HG03064 (cell line): Measurements from ENCODE around the gene PODNL1.

Experiments
- ATAC-seq: cut with Tn5 transposase; IDR thresholded peaks from one replicate; pipeline ENCODE4 v1.9.1; 2021; ENCODE audit warnings: low read depth; ENCODE audit not compliant: unreplicated experiment

The PODNL1 gene

DNA sequence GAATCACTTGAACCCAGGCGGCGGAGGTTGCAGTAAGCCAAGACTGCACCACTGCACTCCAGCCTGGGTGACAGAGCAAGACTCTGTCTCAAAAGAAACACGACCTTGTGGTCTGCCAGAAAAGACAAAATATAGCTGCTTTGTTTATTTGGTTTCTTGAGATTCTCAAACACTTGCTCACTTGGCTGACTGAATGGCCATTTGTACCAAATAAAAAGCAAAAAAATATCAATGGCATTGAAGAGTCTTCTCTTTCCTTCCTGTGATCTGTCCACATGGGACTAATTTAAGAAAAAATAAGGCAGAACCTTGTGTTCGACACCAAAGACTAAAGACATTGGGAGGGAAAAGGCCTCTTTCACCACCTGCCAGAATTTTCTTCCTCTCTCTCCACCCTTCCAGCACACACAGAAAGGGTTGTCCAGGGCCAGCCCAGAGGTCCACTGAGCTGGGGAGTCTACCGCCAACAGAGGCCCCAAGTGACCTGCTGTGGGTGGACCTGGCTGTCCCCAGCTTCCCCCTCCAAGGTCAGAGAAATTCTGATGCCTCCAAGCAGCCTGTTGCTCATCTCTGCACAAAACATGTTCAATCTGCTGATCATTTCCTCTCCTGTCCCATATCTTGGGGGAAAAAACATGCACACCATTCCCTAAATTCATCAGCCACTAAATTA, 38.2 kb downstream of the PODNL1 start:
- ATAC-seq, result no peak

- no peak for ATAC-seq
These were observed 38.8 kb downstream of the PODNL1 start for GRCh38 chr19:13899393-13899792.

- ATAC-seq, result no peak
These were observed 42.0 kb downstream of the PODNL1 start for GRCh38 chr19:13896227-13896626.

DNA sequence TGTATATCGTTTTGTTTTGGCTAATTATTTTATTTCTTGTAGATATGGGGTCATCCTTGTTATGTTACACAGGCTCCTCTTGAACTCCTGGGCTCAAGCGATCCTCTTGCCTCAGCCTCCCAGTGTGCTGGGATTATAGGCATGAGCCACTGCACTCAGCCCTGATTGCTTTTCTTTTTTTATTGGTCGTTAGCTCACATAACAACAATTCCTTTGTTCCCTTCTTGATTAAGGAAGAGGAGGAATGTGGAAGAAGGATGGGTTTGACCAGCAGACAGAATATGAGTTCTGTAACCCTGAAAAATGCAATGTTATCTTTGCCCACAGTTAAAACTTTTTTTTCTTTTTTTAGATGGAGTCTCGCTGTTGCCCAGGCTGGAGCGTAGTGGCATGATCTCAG, 43.7 kb downstream of the PODNL1 start:
- no peak for ATAC-seq

DNA sequence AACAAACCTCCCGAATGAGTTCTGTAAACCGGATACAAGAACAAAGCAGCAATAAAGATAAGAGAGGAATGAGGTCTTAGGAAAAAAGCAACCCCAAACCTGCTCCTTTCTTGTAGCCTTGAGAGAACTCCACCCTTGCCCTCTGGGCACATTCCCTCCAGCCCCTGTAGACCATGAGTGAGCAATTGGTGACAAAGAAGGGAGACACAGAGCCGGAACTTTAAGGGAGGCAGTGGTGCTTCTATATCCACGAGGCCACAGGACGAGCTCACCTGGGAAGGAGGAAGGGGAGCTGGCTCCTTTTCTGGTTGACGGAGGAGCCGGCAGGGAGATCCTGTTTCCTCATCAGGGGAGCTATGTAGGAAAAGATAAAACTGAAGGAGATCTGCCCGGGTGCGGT, 45.3 kb downstream of the PODNL1 start:
- no peak for ATAC-seq

- no peak for ATAC-seq
These were observed 48.1 kb downstream of the PODNL1 start for GRCh38 chr19:13890136-13890535.

DNA sequence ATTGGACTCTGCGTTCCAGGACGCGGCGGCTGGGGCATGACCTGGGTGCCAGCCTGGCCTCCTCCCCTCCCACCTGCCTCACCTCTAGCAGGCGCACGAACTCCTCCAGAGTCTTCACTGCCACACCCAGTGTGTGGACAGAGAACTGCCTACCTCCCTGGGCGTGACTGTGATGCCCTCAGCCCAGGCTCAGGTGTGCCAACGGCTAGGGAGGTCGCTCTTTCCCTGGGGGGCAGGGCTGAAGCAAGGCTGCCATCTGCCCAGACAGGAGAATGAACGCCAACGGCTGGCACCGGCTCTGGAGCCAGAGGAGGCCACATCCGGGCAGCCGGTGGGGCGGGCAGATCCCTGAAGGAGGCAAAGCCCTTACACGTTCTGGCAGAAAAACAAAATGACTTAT, 49.9 kb downstream of the PODNL1 start:
- no peak for ATAC-seq

GRCh38 chr19:13887517-13887916, 50.7 kb downstream of the PODNL1 start:
- no peak for ATAC-seq

GRCh38 chr19:13887018-13887436, 51.2 kb downstream of the PODNL1 start:
- ATAC-seq, result no peak

GRCh38 chr19:13885826-13886365, 52.3 kb downstream of the PODNL1 start:
- no peak for ATAC-seq

- no peak for ATAC-seq
These were observed 53.3 kb downstream of the PODNL1 start for GRCh38 chr19:13884726-13885591.

DNA sequence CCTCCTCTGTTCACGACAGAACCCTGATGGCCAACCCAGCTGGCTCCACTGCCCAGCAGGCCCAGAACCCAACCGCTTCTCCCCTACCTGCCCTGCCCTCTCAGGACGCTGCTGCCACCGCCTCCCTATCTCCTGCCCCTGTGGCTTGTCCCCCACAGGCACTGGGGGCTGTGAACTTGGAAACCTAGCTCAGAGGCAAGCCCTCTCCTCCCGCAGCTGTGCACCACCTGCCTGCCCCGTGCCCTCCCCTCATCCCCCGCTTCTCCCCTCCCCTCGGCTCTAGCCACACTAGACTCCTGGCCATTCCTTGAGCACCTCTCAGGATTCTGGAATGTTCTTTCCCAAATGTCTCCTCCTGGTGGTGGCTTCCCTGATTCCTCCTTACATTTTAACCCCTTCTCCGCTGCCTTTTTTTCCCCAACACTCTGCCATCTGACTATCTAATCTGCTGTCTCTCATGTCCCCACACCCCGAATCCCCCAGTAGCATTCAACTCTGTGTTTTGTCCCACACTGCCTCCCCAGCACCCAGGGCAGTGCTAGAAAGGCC, 54.6 kb downstream of the PODNL1 start:
- ATAC-seq, result no peak

GRCh38 chr19:13882836-13883235, 55.4 kb downstream of the PODNL1 start:
- no peak for ATAC-seq

GRCh38 chr19:13882419-13882795, 55.8 kb downstream of the PODNL1 start:
- ATAC-seq, result no peak

DNA sequence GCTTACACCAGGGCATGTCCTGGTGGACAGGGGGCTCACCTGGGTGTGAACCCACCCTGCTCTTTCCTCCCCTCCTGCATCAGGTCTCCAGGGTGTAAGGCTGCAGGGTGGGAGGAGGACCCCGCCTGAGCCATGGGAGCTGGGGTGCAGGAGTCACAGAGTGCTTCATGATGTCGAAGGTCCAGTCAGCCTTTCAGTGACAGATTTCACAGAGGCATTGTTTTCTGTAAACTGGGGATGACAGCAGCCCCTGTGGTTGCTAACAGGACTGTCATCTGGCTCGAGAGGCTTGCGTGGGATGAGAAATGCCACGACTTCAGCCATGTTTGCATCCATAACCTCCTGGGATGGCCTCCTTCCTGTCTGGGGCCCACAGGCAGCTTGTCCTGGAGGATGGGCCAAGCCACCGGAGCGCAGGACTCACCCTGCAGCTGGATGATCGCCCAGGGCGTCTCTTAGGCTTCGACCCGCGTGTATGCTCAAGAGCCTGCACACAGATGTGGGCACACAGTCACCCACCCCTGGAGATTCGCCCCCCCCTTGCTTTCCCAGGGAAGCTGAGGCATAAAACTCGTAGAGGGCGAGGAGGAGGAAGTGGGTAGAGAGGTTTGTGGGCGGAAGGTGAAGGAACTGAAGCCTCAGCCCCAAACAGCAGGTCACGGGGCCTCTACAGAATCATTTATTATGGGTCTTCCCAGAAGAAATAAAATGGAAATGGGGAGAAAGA, 56.4 kb downstream of the PODNL1 start:
- no peak for ATAC-seq

GRCh38 chr19:13881251-13881691, 56.9 kb downstream of the PODNL1 start:
- ATAC-seq, result no peak
